HG03558 (cell line): ENCODE data around the gene NECAB2.

Experiments
- ATAC-seq: cut with Tn5 transposase; IDR thresholded peaks from one replicate; pipeline ENCODE4 v1.9.1; 2021; ENCODE audit warnings: moderate number of reproducible peaks; ENCODE audit not compliant: unreplicated experiment; ENCODE audit errors: extremely low read depth

NECAB2 gene

GRCh38 chr16:83967838-83968305 lies at the start of gene NECAB2:
TSS of gene NECAB2 (plus strand) at chr16:83968244. CDS start at chr16:83968649, 405 bp downstream.
- no peak for ATAC-seq

GRCh38 chr16:83920894-83921491 lies 47.1 kb upstream of the NECAB2 start:
- ATAC-seq = no peak

GRCh38 chr16:83923581-83924365 lies 44.3 kb upstream of the NECAB2 start:
- ATAC-seq = no peak

GRCh38 chr16:83924686-83925085 lies 43.4 kb upstream of the NECAB2 start:
- ATAC-seq = no peak

GRCh38 chr16:83925095-83925905 lies 42.7 kb upstream of the NECAB2 start:
- no peak for ATAC-seq

GRCh38 chr16:83925957-83926725 lies 41.9 kb upstream of the NECAB2 start:
- ATAC-seq = no peak

GRCh38 chr16:83926726-83927397 lies 41.2 kb upstream of the NECAB2 start:
- no peak for ATAC-seq

- no peak for ATAC-seq
These were observed 39.5 kb upstream of the NECAB2 start for GRCh38 chr16:83928341-83929055.

GRCh38 chr16:83929811-83930555 lies 38.1 kb upstream of the NECAB2 start:
- ATAC-seq = no peak

- no peak for ATAC-seq
These were observed 37.1 kb upstream of the NECAB2 start for GRCh38 chr16:83930730-83931500.

- ATAC-seq = no peak
These were observed 36.5 kb upstream of the NECAB2 start for GRCh38 chr16:83931556-83931955.

- no peak for ATAC-seq
These were observed 35.7 kb upstream of the NECAB2 start for GRCh38 chr16:83932304-83932703.

GRCh38 chr16:83932955-83933673 lies 34.9 kb upstream of the NECAB2 start:
- no peak for ATAC-seq

GRCh38 chr16:83933885-83934683 lies 34.0 kb upstream of the NECAB2 start:
- no peak for ATAC-seq

GRCh38 chr16:83934684-83934977 lies 33.4 kb upstream of the NECAB2 start:
- no peak for ATAC-seq
